Osteoblast (primary cell): ENCODE data around the gene DTNB. TPM values are rescaled to one million over a fixed set of nuclear protein-coding genes. Genes with fewer than 3 reads are reported as not detected.

ENCODE experiments used
- DNase-seq: peaks from one replicate; pipeline ENCODE4 v3.0.0; 2011; ENCODE audit warnings: low spot score, mixed read lengths; ENCODE audit not compliant: insufficient read length; ENCODE audit errors: missing footprints
- H2AFZ ChIP-seq: 2 replicates; pipeline ENCODE4 v1.6.0; 2011; ENCODE audit warnings: mild to moderate bottlenecking, low read length
- H3K27ac ChIP-seq: 2 replicates; pipeline ENCODE4 v1.5.1; 2011; ENCODE audit warnings: mild to moderate bottlenecking, low read depth, low read length, moderate library complexity
- H3K27me3 ChIP-seq: 2 replicates; pipeline ENCODE4 v1.6.0; 2012; ENCODE audit warnings: mild to moderate bottlenecking, control low read depth, inconsistent platforms, low read length, moderate library complexity; ENCODE audit not compliant: insufficient read depth
- H3K36me3 ChIP-seq: 2 replicates; pipeline ENCODE4 v1.5.1; 2011; ENCODE audit warnings: mild to moderate bottlenecking, low read length, control low read depth, moderate library complexity; ENCODE audit not compliant: insufficient read depth
- H3K4me1 ChIP-seq: 2 replicates; pipeline ENCODE4 v1.5.1; 2011; ENCODE audit warnings: mild to moderate bottlenecking, low read length, control low read depth, moderate library complexity; ENCODE audit not compliant: insufficient read depth
- H3K4me2 ChIP-seq: 2 replicates; pipeline ENCODE4 v1.6.0; 2011; ENCODE audit warnings: mild to moderate bottlenecking, low read length; ENCODE audit not compliant: insufficient read depth
- H3K4me3 ChIP-seq: fragments of 200-600 bp; sonication (generic); 3 replicates; pipeline ENCODE4 v1.5.1; 2012; ENCODE audit warnings: mild to moderate bottlenecking, low read length, inconsistent platforms; ENCODE audit not compliant: insufficient read depth
- H3K79me2 ChIP-seq: 2 replicates; pipeline ENCODE4 v1.6.0; 2012; ENCODE audit warnings: mild to moderate bottlenecking, low read length, control low read depth, inconsistent platforms; ENCODE audit not compliant: insufficient read depth
- H3K9me3 ChIP-seq: 2 replicates; pipeline ENCODE4 v1.5.1; 2011; ENCODE audit warnings: low read depth, low read length, control low read depth
- H4K20me1 ChIP-seq: 2 replicates; pipeline ENCODE4 v1.6.0; 2012; ENCODE audit warnings: mild to moderate bottlenecking, low read length, control low read depth; ENCODE audit not compliant: insufficient read depth
- total RNA-seq: library from RNA; depleted of rRNA; stranded (reverse); fragments of >200 nt; gene quantifications from 2 replicates; pipeline ENCODE4 v1.2.3, GENCODE V29; 2012
- TF ChIP-seq, protein P1 (sequence below): IDR thresholded peaks from 2 replicates; pipeline ENCODE4 v1.5.1; 2011; ENCODE audit warnings: mild to moderate bottlenecking, low read depth, low read length, moderate library complexity; ENCODE audit errors: extremely low read depth

DTNB gene
- total RNA-seq, 1 donor, result 9.8 TPM

DNA sequence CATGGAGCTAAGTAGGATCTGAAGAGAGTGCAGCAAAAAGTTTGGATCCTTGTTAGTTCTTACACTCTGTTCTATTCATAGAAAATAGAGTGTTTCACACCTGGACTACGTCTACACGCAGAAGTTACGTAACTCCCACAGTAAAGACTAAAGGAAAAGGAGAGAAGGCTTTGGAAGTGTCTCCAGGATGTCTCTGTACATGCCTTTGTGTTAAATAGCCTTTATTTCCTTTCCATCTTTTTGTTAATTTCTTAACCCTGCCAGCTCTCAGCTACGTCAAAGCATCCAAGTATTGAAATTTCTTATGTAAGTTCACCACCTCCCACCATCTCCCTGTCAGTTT is 8.4 kb downstream of the DTNB start:
- H3K79me2 ChIP-seq, result no peaks in the 10 kb centered on the region
- H3K27me3 ChIP-seq, result no peaks in the 10 kb centered on the region
- H4K20me1 ChIP-seq, result no peaks in the 10 kb centered on the region

DNA sequence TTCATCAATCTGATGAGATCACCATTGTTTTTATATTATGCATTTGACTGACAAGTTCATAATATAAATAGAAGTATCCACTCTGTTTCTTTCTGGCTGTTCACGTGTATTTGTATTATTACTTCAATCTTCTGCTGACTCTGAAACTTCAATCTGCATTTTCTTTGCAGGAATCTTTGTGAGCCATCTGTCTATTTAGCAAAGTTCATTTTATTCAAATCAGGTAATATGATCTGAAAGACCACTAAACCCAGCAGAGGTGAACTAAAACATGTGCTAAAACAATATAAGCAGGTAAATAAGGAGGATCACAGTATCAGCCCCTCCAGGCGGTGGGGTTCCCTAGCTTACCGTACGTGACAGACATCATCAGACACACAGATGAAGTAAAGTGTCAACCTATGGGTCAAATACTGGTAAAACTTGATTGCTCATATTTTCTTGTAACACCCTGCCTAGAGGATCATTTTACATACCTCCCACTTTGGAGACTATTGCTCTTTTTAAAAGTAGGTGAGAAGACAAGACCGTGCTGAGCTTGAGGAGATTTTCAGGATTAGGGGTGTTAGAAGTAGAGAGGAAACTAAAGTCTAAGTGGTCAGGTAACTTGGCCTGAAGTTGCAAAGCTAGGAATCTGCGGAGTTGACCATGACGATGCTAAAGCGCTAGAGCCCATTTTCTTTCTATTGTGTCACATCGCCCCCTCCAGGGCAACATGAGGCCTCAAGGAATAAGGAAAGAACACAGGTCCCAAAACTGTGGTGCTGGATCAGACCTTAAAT is 9.0 kb downstream of the DTNB start:
- H3K36me3 ChIP-seq, result no peaks in the 10 kb centered on the region
- H3K4me1 ChIP-seq, result peaks cover 4% of the 10 kb centered on the region

More for the DNA sequence above, 8.4 kb downstream of the DTNB start:
- DNase-seq, result no peak
- H3K27ac ChIP-seq, result no peak overlapping the region
- H3K9me3 ChIP-seq, result no peaks in the 10 kb centered on the region
- no peak overlapping the region for H2AFZ ChIP-seq
- H3K36me3 ChIP-seq, result no peaks in the 10 kb centered on the region
- no peak overlapping the region for H3K4me2 ChIP-seq
- TF ChIP-seq, protein P1, sequence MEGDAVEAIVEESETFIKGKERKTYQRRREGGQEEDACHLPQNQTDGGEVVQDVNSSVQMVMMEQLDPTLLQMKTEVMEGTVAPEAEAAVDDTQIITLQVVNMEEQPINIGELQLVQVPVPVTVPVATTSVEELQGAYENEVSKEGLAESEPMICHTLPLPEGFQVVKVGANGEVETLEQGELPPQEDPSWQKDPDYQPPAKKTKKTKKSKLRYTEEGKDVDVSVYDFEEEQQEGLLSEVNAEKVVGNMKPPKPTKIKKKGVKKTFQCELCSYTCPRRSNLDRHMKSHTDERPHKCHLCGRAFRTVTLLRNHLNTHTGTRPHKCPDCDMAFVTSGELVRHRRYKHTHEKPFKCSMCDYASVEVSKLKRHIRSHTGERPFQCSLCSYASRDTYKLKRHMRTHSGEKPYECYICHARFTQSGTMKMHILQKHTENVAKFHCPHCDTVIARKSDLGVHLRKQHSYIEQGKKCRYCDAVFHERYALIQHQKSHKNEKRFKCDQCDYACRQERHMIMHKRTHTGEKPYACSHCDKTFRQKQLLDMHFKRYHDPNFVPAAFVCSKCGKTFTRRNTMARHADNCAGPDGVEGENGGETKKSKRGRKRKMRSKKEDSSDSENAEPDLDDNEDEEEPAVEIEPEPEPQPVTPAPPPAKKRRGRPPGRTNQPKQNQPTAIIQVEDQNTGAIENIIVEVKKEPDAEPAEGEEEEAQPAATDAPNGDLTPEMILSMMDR, result no peak
- no peak overlapping the region for H3K4me3 ChIP-seq
- peaks cover 4% of the 10 kb centered on the region for H3K4me1 ChIP-seq

DNA sequence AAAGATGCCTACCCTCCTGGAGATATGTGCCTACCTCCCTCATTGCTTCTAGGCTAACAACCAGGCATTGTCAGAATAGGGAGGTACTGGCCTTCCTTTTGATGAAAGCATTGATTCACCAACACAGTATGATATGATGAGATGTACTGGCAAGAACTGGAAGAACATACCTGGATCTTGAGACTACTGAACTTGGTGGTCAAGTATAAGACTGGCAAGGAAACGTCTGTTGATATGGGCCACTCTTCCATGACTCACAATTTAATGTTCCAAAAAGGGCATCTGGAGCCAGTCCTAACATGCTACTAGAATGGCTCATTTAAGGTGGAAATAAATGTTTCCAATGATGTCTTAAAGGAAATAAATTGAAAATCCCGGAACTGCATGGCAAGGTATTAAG is 18.1 kb downstream of the DTNB start:
- Histone ChIP-seq H3K9me3 (no peaks in the 10 kb centered on the region), H4K20me1 (no peaks in the 10 kb centered on the region), H2AFZ (no peak overlapping the region), H3K4me2 (no peak overlapping the region), H3K4me3 (no peak overlapping the region), H3K4me1 (no peaks in the 10 kb centered on the region), H3K27ac (no peak overlapping the region), H3K27me3 (no peaks in the 10 kb centered on the region), H3K36me3 (no peaks in the 10 kb centered on the region), H3K79me2 (no peaks in the 10 kb centered on the region)
- TF ChIP-seq, protein P1, result no peak
- DNase-seq, result no peak

More for the DNA sequence above, 9.0 kb downstream of the DTNB start:
- peak overlapping the region; percentile 79 for H2AFZ ChIP-seq
- no peak overlapping the region for H3K27ac ChIP-seq
- no peaks in the 10 kb centered on the region for H3K79me2 ChIP-seq
- H3K9me3 ChIP-seq, result no peaks in the 10 kb centered on the region
- H3K27me3 ChIP-seq, result no peaks in the 10 kb centered on the region
- peak overlapping the region; percentile 49 for H3K4me3 ChIP-seq
- DNase-seq, result peak; percentile 88
- TF ChIP-seq, protein P1, result peak; percentile 88
- peak overlapping the region; percentile 76 for H3K4me2 ChIP-seq
- H4K20me1 ChIP-seq, result no peaks in the 10 kb centered on the region

DNA sequence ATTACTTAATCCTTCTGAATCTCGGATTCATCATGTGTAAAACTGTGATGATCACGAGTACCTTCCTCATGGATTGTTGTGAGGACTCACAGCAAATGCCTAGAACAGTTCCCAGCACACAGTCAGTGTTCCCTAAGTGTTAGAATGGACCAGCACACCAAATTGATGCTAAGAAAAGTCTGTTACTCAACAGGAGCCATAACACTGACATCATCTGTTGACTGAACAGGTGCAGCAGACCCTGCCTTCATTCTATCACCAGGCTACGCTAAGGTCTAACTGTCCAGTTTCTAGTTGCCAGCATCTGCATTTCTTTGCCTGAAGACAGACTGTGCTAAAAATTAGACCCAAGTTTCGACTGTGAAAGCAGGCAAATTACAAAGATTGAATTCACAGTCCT is 18.6 kb downstream of the DTNB start:
- Histone ChIP-seq H3K9me3 (no peaks in the 10 kb centered on the region), H3K27me3 (no peaks in the 10 kb centered on the region), H4K20me1 (no peaks in the 10 kb centered on the region), H3K4me1 (no peaks in the 10 kb centered on the region), H3K27ac (no peak overlapping the region), H2AFZ (no peak overlapping the region), H3K4me2 (no peak overlapping the region), H3K4me3 (no peak overlapping the region), H3K79me2 (no peaks in the 10 kb centered on the region), H3K36me3 (no peaks in the 10 kb centered on the region)
- no peak for DNase-seq
- TF ChIP-seq, protein P1, result no peak
